ENCODE results near the gene ADGRG6. TPM values are rescaled to one million over a fixed set of nuclear protein-coding genes. Genes with fewer than 3 reads are reported as not detected.

Gene ADGRG6
- polyA plus RNA-seq, 1 of the 3 experiments (the other 2 are of a cell fraction), result 61.5 TPM

GRCh38 chr6:142320366-142320765 lies 18.6 kb downstream of the ADGRG6 start:
- 17% methylated on average over 3 of the region's 3 CpGs for WGBS (ENCODE audit: low lambda C conversion rate)
- Histone ChIP-seq H3K4me1 (ENCODE audit: control insufficient read depth in 1 of 2, insufficient read depth in 2 of 2, low read depth in 1 of 2, low read length in 1 of 2) (no peaks in the 10 kb centered on the region; a peak in 1 of 4 replicates), H3K79me2 (ENCODE audit: insufficient read depth) (peaks cover 83% of the 10 kb centered on the region), H3K9me2 (no peaks in the 10 kb centered on the region), H2AFZ (ENCODE audit: low read depth) (0 out of 2 replicates have a peak overlapping the region, but pooled peaks have one; percentile 9), H3K9ac (peak overlapping the region; percentile 62; the same call in 1 of the 2 replicates), H4K20me1 (ENCODE audit: insufficient read depth) (no peaks in the 10 kb centered on the region), H3K9me3 (no peaks in the 10 kb centered on the region), H3K27me3 (ENCODE audit: insufficient read depth) (no peaks in the 10 kb centered on the region), H3K36me3 (replicated peaks in 1 of 2; ENCODE audit: control insufficient read depth in 1 of 2, insufficient read depth in 2 of 2, low read length in 1 of 2) (no peaks in the 10 kb centered on the region), H3F3A (replicated peaks; ENCODE audit: insufficient read depth) (peaks cover 39% of the 10 kb centered on the region), H3K4me3 (ENCODE audit: low read depth in 2 of 2, low read length in 1 of 2) (no peak overlapping the region; a peak in 1 of 4 replicates), H3K4me2 (peak overlapping the region; percentile 40; the same call in 1 of the 2 replicates), H3K27ac (ENCODE audit: low read depth in 2 of 2, low read length in 1 of 2) (peak overlapping the region; percentile 63 to 71)
- ChIA-PET POLR2A (no interaction called here), CTCF (interaction anchor here (0.8 kb wide), 1 partner anchor 35 kb away, joined by 3 read pairs; no protein-coding TSS in a partner anchor)
- no peak for TF ChIP-seq GATA2 (CRISPR knock-in tag; IDR thresholded peaks at IDR 0.05)
- TF ChIP-seq IRF3 (IDR thresholded peaks at IDR 0.05; ENCODE audit: low read depth, low read length), result no peak
- no peak for TF ChIP-seq SIN3A (IDR thresholded peaks at IDR 0.05; ENCODE audit: borderline replicate concordance, low read depth, low read length)
- no peak for TF ChIP-seq POLR2AphosphoS5 (IDR thresholded peaks at IDR 0.05; ENCODE audit: low read depth, low read length)
- no peak for TF ChIP-seq GABPA (IDR thresholded peaks at IDR 0.05; ENCODE audit: low read depth)
- TF ChIP-seq, protein P1, sequence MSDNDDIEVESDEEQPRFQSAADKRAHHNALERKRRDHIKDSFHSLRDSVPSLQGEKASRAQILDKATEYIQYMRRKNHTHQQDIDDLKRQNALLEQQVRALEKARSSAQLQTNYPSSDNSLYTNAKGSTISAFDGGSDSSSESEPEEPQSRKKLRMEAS (IDR thresholded peaks at IDR 0.05; ENCODE audit: low read depth), result no peak
- TF ChIP-seq MEF2A (IDR thresholded peaks at IDR 0.05; ENCODE audit: borderline replicate concordance, low read depth), result no peak
- no peak for TF ChIP-seq MXI1 (IDR thresholded peaks at IDR 0.05; ENCODE audit: low read depth, low read length)
- DNase-seq, result no peak

GRCh38 chr6:142321451-142321850 lies 19.6 kb downstream of the ADGRG6 start:
- H4K20me1 ChIP-seq (ENCODE audit: insufficient read depth), result no peaks in the 10 kb centered on the region
- DNase-seq, result no peak
- H3K27me3 ChIP-seq (ENCODE audit: insufficient read depth), result no peaks in the 10 kb centered on the region
- H3F3A ChIP-seq (replicated peaks; ENCODE audit: insufficient read depth), result peaks cover 31% of the 10 kb centered on the region
- no peaks in the 10 kb centered on the region; a peak in 1 of 4 replicates for H3K4me1 ChIP-seq (ENCODE audit: control insufficient read depth in 1 of 2, insufficient read depth in 2 of 2, low read depth in 1 of 2, low read length in 1 of 2)
- no peak overlapping the region for H2AFZ ChIP-seq (ENCODE audit: low read depth)
- H3K79me2 ChIP-seq (ENCODE audit: insufficient read depth), result peaks cover 88% of the 10 kb centered on the region
- peak overlapping the region; percentile 63 to 71; a peak in 3 of 4 replicates for H3K27ac ChIP-seq (ENCODE audit: low read depth in 2 of 2, low read length in 1 of 2)
- no peak overlapping the region for H3K4me3 ChIP-seq (ENCODE audit: low read depth in 2 of 2, low read length in 1 of 2)
- no peaks in the 10 kb centered on the region for H3K9me3 ChIP-seq
- no peaks in the 10 kb centered on the region for H3K36me3 ChIP-seq (replicated peaks in 1 of 2; ENCODE audit: control insufficient read depth in 1 of 2, insufficient read depth in 2 of 2, low read length in 1 of 2)
- TF ChIP-seq RAD21 (IDR thresholded peaks at IDR 0.05; ENCODE audit: low read length), result no peak
- no peaks in the 10 kb centered on the region for H3K9me2 ChIP-seq
- H3K9ac ChIP-seq, result no peak overlapping the region
- CTCF ChIA-PET, result no interaction called here
- no peak overlapping the region for H3K4me2 ChIP-seq
- POLR2A ChIA-PET, result no interaction called here
- 49% methylated on average over 3 of the region's 3 CpGs for WGBS (ENCODE audit: low lambda C conversion rate)

- Histone ChIP-seq H3K9me3 (no peaks in the 10 kb centered on the region), H3K4me1 (ENCODE audit: control insufficient read depth in 1 of 2, insufficient read depth in 2 of 2, low read depth in 1 of 2, low read length in 1 of 2) (no peaks in the 10 kb centered on the region; a peak in 1 of 4 replicates), H3K36me3 (replicated peaks in 1 of 2; ENCODE audit: control insufficient read depth in 1 of 2, insufficient read depth in 2 of 2, low read length in 1 of 2) (no peaks in the 10 kb centered on the region), H3K9me2 (no peaks in the 10 kb centered on the region), H3K9ac (no peak overlapping the region), H3K4me2 (no peak overlapping the region), H3K79me2 (ENCODE audit: insufficient read depth) (peaks cover 88% of the 10 kb centered on the region), H3K27me3 (ENCODE audit: insufficient read depth) (no peaks in the 10 kb centered on the region), H2AFZ (ENCODE audit: low read depth) (no peak overlapping the region), H3K4me3 (ENCODE audit: low read depth in 2 of 2, low read length in 1 of 2) (no peak overlapping the region), H3F3A (replicated peaks; ENCODE audit: insufficient read depth) (peaks cover 28% of the 10 kb centered on the region), H4K20me1 (ENCODE audit: insufficient read depth) (no peaks in the 10 kb centered on the region), H3K27ac (ENCODE audit: low read depth in 2 of 2, low read length in 1 of 2) (peak overlapping the region; percentile 63 to 71; a peak in 3 of 4 replicates)
- no peak for DNase-seq
- POLR2A ChIA-PET, result no interaction called here
- WGBS (ENCODE audit: low lambda C conversion rate), result 56% methylated on average over 5 of the region's 5 CpGs
- CTCF ChIA-PET, result no interaction called here
- TF ChIP-seq EZH2phosphoT487 (IDR thresholded peaks at IDR 0.05; ENCODE audit: borderline replicate concordance, low read depth), result no peak
- TF ChIP-seq RFX5 (IDR thresholded peaks at IDR 0.05; ENCODE audit: low read length), result no peak
- TF ChIP-seq FOXJ3 (CRISPR knock-in tag; IDR thresholded peaks at IDR 0.05), result no peak
- no peak for TF ChIP-seq FOXM1 (IDR thresholded peaks at IDR 0.05; ENCODE audit: low read depth)
- no peak for TF ChIP-seq JUND (IDR thresholded peaks at IDR 0.05)
- no peak for TF ChIP-seq RXRA (IDR thresholded peaks at IDR 0.05; ENCODE audit: borderline replicate concordance, low read depth)
- no peak for TF ChIP-seq GABPA (IDR thresholded peaks at IDR 0.05; ENCODE audit: low read depth)
- TF ChIP-seq MXI1 (IDR thresholded peaks at IDR 0.05; ENCODE audit: low read depth, low read length), result no peak
- no peak for TF ChIP-seq SMC3 (IDR thresholded peaks at IDR 0.05; ENCODE audit: low read depth, low read length)
- no peak for TF ChIP-seq CHD2 (IDR thresholded peaks at IDR 0.05; ENCODE audit: low read length, partially characterized antibody)
- TF ChIP-seq, protein P2, sequence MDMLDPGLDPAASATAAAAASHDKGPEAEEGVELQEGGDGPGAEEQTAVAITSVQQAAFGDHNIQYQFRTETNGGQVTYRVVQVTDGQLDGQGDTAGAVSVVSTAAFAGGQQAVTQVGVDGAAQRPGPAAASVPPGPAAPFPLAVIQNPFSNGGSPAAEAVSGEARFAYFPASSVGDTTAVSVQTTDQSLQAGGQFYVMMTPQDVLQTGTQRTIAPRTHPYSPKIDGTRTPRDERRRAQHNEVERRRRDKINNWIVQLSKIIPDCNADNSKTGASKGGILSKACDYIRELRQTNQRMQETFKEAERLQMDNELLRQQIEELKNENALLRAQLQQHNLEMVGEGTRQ (IDR thresholded peaks at IDR 0.05; ENCODE audit: borderline replicate concordance, low read depth, low read length), result no peak
- TF ChIP-seq PBX3 (IDR thresholded peaks at IDR 0.05), result no peak
Measured at GRCh38 chr6:142322066-142322465, 20.3 kb downstream of the ADGRG6 start.
